ENCODE measurements around the gene C1QC. TPM values are rescaled to one million over a fixed set of nuclear protein-coding genes. Genes with fewer than 3 reads are reported as not detected.
"Not testable (repeated sequence)": the region's sequence is repeated elsewhere in the genome, so short reads cannot be mapped to it uniquely, and the experiment has no call there.

C1QC gene
- total and polyA plus RNA-seq, 4 donors, result 52.9 to 242 (median 104) TPM

GRCh38 chr1:22674410-22674749, 30.9 kb downstream of the C1QC start:
- WGBS, result 21% methylated on average over 1 of the region's 1 CpG
- DNase-seq (ENCODE audit: low spot score), result no peak
- H3K4me3 ChIP-seq (ENCODE audit: low read depth in 1 of 3, low read length in 3 of 3), result no peak overlapping the region
- no peaks in the 10 kb centered on the region for H3K9me3 ChIP-seq (ENCODE audit: control insufficient read depth in 4 of 4, low read length in 3 of 4)
- H3K27me3 ChIP-seq (ENCODE audit: control insufficient read depth in 4 of 4, insufficient read depth in 4 of 4, low read length in 3 of 4), result peaks cover 0 to 6% (median 3%) of the 10 kb centered on the region in 4 donors
- no peak overlapping the region for H3K27ac ChIP-seq (ENCODE audit: low read depth in 1 of 2, low read length in 2 of 2)
- TF ChIP-seq FOXA2 (IDR thresholded peaks at IDR 0.05), result no peak
- TF ChIP-seq HNF4G (IDR thresholded peaks at IDR 0.05), result no peak
- no peak for TF ChIP-seq FOXA1 (IDR thresholded peaks at IDR 0.05)
- no peak for TF ChIP-seq GABPA (IDR thresholded peaks at IDR 0.05 in 1 of 2, conservative IDR thresholded peaks at IDR 0.05 in 1 of 2)
- no peak for TF ChIP-seq ZBTB33 (IDR thresholded peaks at IDR 0.05)
- TF ChIP-seq CTCF (IDR thresholded peaks at IDR 0.05; ENCODE audit: low read depth, low read length, missing input control), result no peak
- no peak for TF ChIP-seq RXRA (IDR thresholded peaks at IDR 0.05)
- H3K9ac ChIP-seq (ENCODE audit: low read depth in 1 of 2, low read length in 2 of 2), result no peak overlapping the region
- no peaks in the 10 kb centered on the region for H3K36me3 ChIP-seq (ENCODE audit: control insufficient read depth in 4 of 4, insufficient read depth in 3 of 4, low read depth in 1 of 4, low read length in 3 of 4)
- no peaks in the 10 kb centered on the region for H3K4me1 ChIP-seq (ENCODE audit: control insufficient read depth in 4 of 4, insufficient read depth in 4 of 4, low read length in 3 of 4)

- H3K36me3 ChIP-seq (ENCODE audit: control insufficient read depth in 4 of 4, insufficient read depth in 3 of 4, low read depth in 1 of 4, low read length in 3 of 4); H3K27me3 ChIP-seq (ENCODE audit: control insufficient read depth in 4 of 4, insufficient read depth in 4 of 4, low read length in 3 of 4); DNase-seq (ENCODE audit: low spot score); H3K9ac ChIP-seq (ENCODE audit: low read depth in 1 of 2, low read length in 2 of 2); H3K4me3 ChIP-seq (ENCODE audit: low read depth in 1 of 3, low read length in 3 of 3); H3K4me1 ChIP-seq (ENCODE audit: control insufficient read depth in 4 of 4, insufficient read depth in 4 of 4, low read length in 3 of 4); H3K9me3 ChIP-seq (ENCODE audit: control insufficient read depth in 4 of 4, low read length in 3 of 4); H3K27ac ChIP-seq (ENCODE audit: low read depth in 1 of 2, low read length in 2 of 2): not testable (repeated sequence)
- 88% methylated on average over 15 of the region's 15 CpGs for WGBS
These were observed 32.7 kb downstream of the C1QC start for GRCh38 chr1:22676151-22676550.

- TF ChIP-seq REST (IDR thresholded peaks at IDR 0.05) (no peak), ZBTB33 (IDR thresholded peaks at IDR 0.05) (no peak), SP1 (IDR thresholded peaks at IDR 0.05) (no peak), HNF4A (conservative IDR thresholded peaks at IDR 0.05) (no peak), MAX (IDR thresholded peaks at IDR 0.05) (no peak), NR2F2 (IDR thresholded peaks at IDR 0.05) (no peak), CTCF (IDR thresholded peaks at IDR 0.05; ENCODE audit: low read depth, low read length, missing input control) (no peak)
- WGBS, result 46% methylated on average over 37 of the region's 37 CpGs
- Histone ChIP-seq H3K9ac (ENCODE audit: low read depth in 1 of 2, low read length in 2 of 2) (no peak overlapping the region), H3K36me3 (ENCODE audit: control insufficient read depth in 4 of 4, insufficient read depth in 3 of 4, low read depth in 1 of 4, low read length in 3 of 4) (no peaks in the 10 kb centered on the region), H3K4me1 (ENCODE audit: control insufficient read depth in 4 of 4, insufficient read depth in 4 of 4, low read length in 3 of 4) (no peaks in the 10 kb centered on the region), H3K9me3 (ENCODE audit: control insufficient read depth in 4 of 4, low read length in 3 of 4) (no peaks in the 10 kb centered on the region), H3K27ac (ENCODE audit: low read depth in 1 of 2, low read length in 2 of 2) (no peak overlapping the region), H3K27me3 (ENCODE audit: control insufficient read depth in 4 of 4, insufficient read depth in 4 of 4, low read length in 3 of 4) (peaks cover 0 to 5% (median 1%) of the 10 kb centered on the region in 4 donors), H3K4me3 (ENCODE audit: low read depth in 1 of 3, low read length in 3 of 3) (no peak overlapping the region)
- no peak for DNase-seq (ENCODE audit: low spot score)
These were observed 33.6 kb downstream of the C1QC start for GRCh38 chr1:22676916-22677583.

Measured in liver (tissue), 9 donors.